H1 (cell line): ENCODE results near the gene TIMM22. TPM values are rescaled to one million over a fixed set of nuclear protein-coding genes. Genes with fewer than 3 reads are reported as not detected.

ENCODE experiments used
- CHD7 ChIP-seq: fragments of 300-600 bp; sonication (generic); IDR thresholded peaks from 2 replicates; pipeline ENCODE4 v1.7.1; 2012; ENCODE audit warnings: low read length, moderate library complexity, mild to moderate bottlenecking, inconsistent platforms; ENCODE audit not compliant: insufficient replicate concordance
- NANOG ChIP-seq: IDR thresholded peaks from 2 replicates; pipeline ENCODE4 v1.6.1; 2011; ENCODE audit warnings: low read length, low read depth, mild to moderate bottlenecking, inconsistent platforms; ENCODE audit not compliant: insufficient read depth, poor library complexity, severe bottlenecking
- polyA plus RNA-seq, 7 experiments: library from polyadenylated mRNA; depleted of rRNA in 3 of 7; stranded (reverse) in 5 of 7; unstranded in 2 of 7; fragments of >200 nt in 5 of 7; fragments of 200-250 nt in 2 of 7; gene quantifications; 1 replicate in 5 of 7; 2 replicates in 1 of 7; 4 replicates in 1 of 7; pipeline versions ENCODE4 v1.2.1 to v1.2.3, GENCODE V29; 2011 to 2013; ENCODE audit warnings: missing spikeins in 2 of 7, mixed read lengths in 2 of 7
- total RNA-seq: library from RNA; stranded (reverse); fragmentation: NEBNext Ultra II Directional; extraction: Animal tissue kit (Norgen Biotek cat#: 25700); gene quantifications from 2 replicates; pipeline ENCODE4 v1.2.1, GENCODE V29; 2021
- TF ChIP-seq, protein P1 (sequence below): IDR thresholded peaks from 2 replicates; pipeline ENCODE4 v1.6.1; 2011; ENCODE audit warnings: low read length, improper control_type of control experiment

Gene TIMM22
- total and polyA plus RNA-seq, 2 of the 8 experiments (the other 6 are each of a cell fraction or from before 2014, with no cell fraction given), result 13.8 to 17.4 TPM

DNA sequence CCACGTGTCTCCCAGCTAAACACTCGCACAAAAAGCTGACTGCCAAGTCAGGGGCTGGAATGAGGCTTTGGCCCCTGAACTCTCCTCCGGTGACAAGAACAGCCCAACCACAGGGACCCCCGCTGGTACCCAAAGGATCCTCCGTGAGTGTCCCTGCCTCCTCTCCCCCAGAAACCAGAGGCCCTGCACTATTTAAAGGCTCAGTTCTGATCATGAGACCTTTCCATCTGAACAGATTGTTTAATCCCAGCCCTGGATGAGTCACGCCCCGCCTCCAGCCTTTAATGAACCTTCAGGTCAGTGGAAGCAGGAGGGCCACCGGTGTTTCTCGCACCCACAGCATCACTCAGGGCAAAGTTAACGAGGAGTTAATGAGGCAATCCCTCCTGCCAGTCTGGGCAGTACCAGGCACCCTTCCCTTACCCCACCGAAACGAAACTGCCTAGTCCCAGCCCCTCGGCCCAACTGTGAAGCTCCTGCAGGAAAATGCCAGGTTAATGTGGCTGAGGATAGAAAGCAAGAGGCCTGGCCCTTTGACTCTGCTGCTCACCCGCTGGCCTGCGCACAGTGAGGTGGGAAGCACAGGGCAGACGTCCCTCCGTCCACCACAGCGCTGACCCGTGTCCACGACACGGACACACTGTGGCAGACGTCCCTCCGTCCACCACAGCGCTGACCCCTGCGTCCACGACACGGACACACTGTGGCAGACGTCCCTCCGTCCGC is 32.4 kb downstream of the TIMM22 start (continued):
- no peak for TF ChIP-seq CHD7
- TF ChIP-seq, protein P1, sequence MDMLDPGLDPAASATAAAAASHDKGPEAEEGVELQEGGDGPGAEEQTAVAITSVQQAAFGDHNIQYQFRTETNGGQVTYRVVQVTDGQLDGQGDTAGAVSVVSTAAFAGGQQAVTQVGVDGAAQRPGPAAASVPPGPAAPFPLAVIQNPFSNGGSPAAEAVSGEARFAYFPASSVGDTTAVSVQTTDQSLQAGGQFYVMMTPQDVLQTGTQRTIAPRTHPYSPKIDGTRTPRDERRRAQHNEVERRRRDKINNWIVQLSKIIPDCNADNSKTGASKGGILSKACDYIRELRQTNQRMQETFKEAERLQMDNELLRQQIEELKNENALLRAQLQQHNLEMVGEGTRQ, result no peak
- no peak for TF ChIP-seq NANOG
